GM23338 (cell line): ENCODE data around the gene TRPV5. TPM values are rescaled to one million over a fixed set of nuclear protein-coding genes. Genes with fewer than 3 reads are reported as not detected.

Source experiments
- ATAC-seq: fragments of 200-7000 bp; cut with Tn5 transposase; 3 replicates; pipeline ENCODE4 v1.9.1; 2020
- DNase-seq: peaks from one replicate; pipeline ENCODE4 v3.0.0-alpha.2; 2015; ENCODE audit warnings: low spot score
- H2AFZ ChIP-seq: fragments of 200-600 bp; sonication (generic); 2 replicates; pipeline ENCODE4 v1.8.0; 2016; ENCODE audit warnings: antibody characterized with exemption, mild to moderate bottlenecking, moderate library complexity
- H3F3A ChIP-seq: fragments of 200-600 bp; sonication (generic); replicated peaks from 2 replicates; pipeline ENCODE4 v1.8.0; 2017; ENCODE audit warnings: antibody characterized with exemption, mixed run types, low read depth
- H3K27ac ChIP-seq: fragments of 200-600 bp; sonication (generic); 2 replicates; pipeline ENCODE4 v1.6.1; 2016; ENCODE audit warnings: low read depth
- H3K27me3 ChIP-seq: fragments of 200-600 bp; sonication (generic); 2 replicates; pipeline ENCODE4 v1.8.0; 2016; ENCODE audit warnings: mild to moderate bottlenecking, mixed run types, moderate library complexity; ENCODE audit not compliant: insufficient read depth
- H3K36me3 ChIP-seq: fragments of 200-600 bp; sonication (generic); 2 replicates; pipeline ENCODE4 v1.8.0; 2016; ENCODE audit warnings: mild to moderate bottlenecking; ENCODE audit not compliant: insufficient read depth
- H3K4me1 ChIP-seq: fragments of 200-600 bp; sonication (generic); 2 replicates; pipeline ENCODE4 v1.8.0; 2016; ENCODE audit warnings: mild to moderate bottlenecking, moderate library complexity; ENCODE audit not compliant: insufficient read depth
- H3K4me2 ChIP-seq: fragments of 200-600 bp; sonication (generic); 2 replicates; pipeline ENCODE4 v1.7.1; 2017; ENCODE audit warnings: mixed run types
- H3K4me3 ChIP-seq: fragments of 200-600 bp; sonication (generic); 2 replicates; pipeline ENCODE4 v1.6.1; 2016; ENCODE audit warnings: mixed run types
- H3K79me2 ChIP-seq: fragments of 200-600 bp; sonication (generic); replicated peaks from 2 replicates; pipeline ENCODE4 v1.8.0; 2017; ENCODE audit warnings: mild to moderate bottlenecking; ENCODE audit not compliant: insufficient read depth
- H3K9me2 ChIP-seq: fragments of 200-600 bp; sonication (generic); 2 replicates; pipeline ENCODE4 v1.8.0; 2017; ENCODE audit not compliant: insufficient read depth
- H4K20me1 ChIP-seq: fragments of 200-600 bp; sonication (generic); replicated peaks from 2 replicates; pipeline ENCODE4 v1.8.0; 2017; ENCODE audit warnings: mild to moderate bottlenecking; ENCODE audit not compliant: insufficient read depth
- H3K27ac Mint-ChIP-seq: 2 replicates; pipeline ENCODE4 v1.8.0; 2020; ENCODE audit warnings: inconsistent platforms, mild to moderate bottlenecking, moderate library complexity, mixed read lengths
- H3K27me3 Mint-ChIP-seq: 3 replicates; pipeline ENCODE4 v1.8.0; 2022; ENCODE audit warnings: low read depth, mild to moderate bottlenecking, moderate library complexity, mixed read lengths, inconsistent platforms; ENCODE audit not compliant: insufficient read depth, poor library complexity
- H3K36me3 Mint-ChIP-seq: 3 replicates; pipeline ENCODE4 v1.8.0; 2021; ENCODE audit warnings: low read depth, mild to moderate bottlenecking, inconsistent platforms, moderate library complexity, mixed read lengths
- H3K4me1 Mint-ChIP-seq: 3 replicates; pipeline ENCODE4 v1.8.0; 2020; ENCODE audit warnings: mild to moderate bottlenecking, inconsistent platforms, mixed read lengths
- H3K4me3 Mint-ChIP-seq: 3 replicates; pipeline ENCODE4 v1.8.0; 2021; ENCODE audit warnings: moderate library complexity, mild to moderate bottlenecking, inconsistent platforms, mixed read lengths
- H3K9me3 Mint-ChIP-seq: 3 replicates; pipeline ENCODE4 v1.8.0; 2020; ENCODE audit warnings: moderate library complexity, mild to moderate bottlenecking, inconsistent platforms, mixed read lengths
- CREB1 ChIP-seq: fragments of 250-450 bp; sonication (Bioruptor Pico); IDR thresholded peaks from 2 replicates; pipeline ENCODE4 v1.5.0; 2020; ENCODE audit warnings: low read depth, mild to moderate bottlenecking, moderate library complexity
- EZH2 ChIP-seq: fragments of 200-600 bp; sonication (generic); IDR thresholded peaks from one replicate; pipeline ENCODE4 v1.8.0; 2017; ENCODE audit warnings: antibody characterized with exemption, mild to moderate bottlenecking, low read depth; ENCODE audit not compliant: unreplicated experiment
- REST ChIP-seq: IDR thresholded peaks from one replicate; pipeline ENCODE4 v1.6.1; 2018; ENCODE audit warnings: antibody characterized with exemption; ENCODE audit not compliant: unreplicated experiment
- ZNF114 ChIP-seq: fragments of 250-450 bp; sonication (Bioruptor Pico); IDR thresholded peaks from 2 replicates; pipeline ENCODE4 v1.5.0; 2020; ENCODE audit warnings: mild to moderate bottlenecking, moderate library complexity
- ZNF331 ChIP-seq: fragments of 250-450 bp; sonication (Bioruptor Pico); IDR thresholded peaks from 2 replicates; pipeline ENCODE4 v1.5.0; 2020; ENCODE audit warnings: low read depth, mild to moderate bottlenecking, moderate library complexity
- polyA plus RNA-seq: library from polyadenylated mRNA; unstranded; fragments of >200 nt; fragmentation: Nextera tagmentation; extraction: Ambion mirVana; gene quantifications from 2 replicates; pipeline ENCODE4 v1.2.1, GENCODE V29; 2016
- total RNA-seq: library from RNA; depleted of rRNA; stranded (reverse); fragments of >200 nt; shearing (Covaris generic); gene quantifications from 2 replicates; pipeline ENCODE4 v1.2.3, GENCODE V29; 2014
- TF ChIP-seq, protein P1 (sequence below), 2 experiments: fragments of 200-600 bp in 1 of 2; sonication (generic) in 1 of 2; conservative IDR thresholded peaks; 2 replicates each; pipeline versions ENCODE4 v1.5.1 to v1.6.1; 2016 to 2017; ENCODE audit warnings: antibody characterized with exemption in 2 of 2, low read depth in 2 of 2, mild to moderate bottlenecking in 2 of 2, moderate library complexity in 1 of 2

TRPV5 gene
- total and polyA plus RNA-seq, 2 experiments from 2014 or later, result not detected

DNA sequence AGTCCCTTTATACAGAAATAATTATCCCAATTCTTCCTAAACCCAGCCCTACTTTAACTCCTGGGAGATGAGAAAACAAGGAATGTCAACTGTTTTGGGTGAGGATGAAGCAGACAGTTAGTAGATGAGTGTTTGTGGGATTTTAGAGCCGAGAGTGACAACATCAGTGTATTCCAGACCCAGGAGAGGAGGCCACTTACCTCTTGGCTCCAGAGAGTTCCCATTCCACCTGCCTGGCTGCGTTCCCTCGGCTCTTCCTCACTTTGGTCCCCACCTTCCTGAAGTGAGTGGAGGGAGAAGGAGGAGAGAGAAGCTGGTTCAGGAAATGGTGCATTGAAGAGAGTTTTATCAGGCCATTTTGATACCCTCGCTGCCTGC, 28.0 kb upstream of the TRPV5 start (continued):
- TF ChIP-seq ZNF331 (CRISPR knock-in tag) (no peak), ZNF114 (CRISPR knock-in tag) (no peak), CREB1 (CRISPR knock-in tag) (no peak), EZH2 (no peak), REST (no peak)
- TF ChIP-seq, protein P1, sequence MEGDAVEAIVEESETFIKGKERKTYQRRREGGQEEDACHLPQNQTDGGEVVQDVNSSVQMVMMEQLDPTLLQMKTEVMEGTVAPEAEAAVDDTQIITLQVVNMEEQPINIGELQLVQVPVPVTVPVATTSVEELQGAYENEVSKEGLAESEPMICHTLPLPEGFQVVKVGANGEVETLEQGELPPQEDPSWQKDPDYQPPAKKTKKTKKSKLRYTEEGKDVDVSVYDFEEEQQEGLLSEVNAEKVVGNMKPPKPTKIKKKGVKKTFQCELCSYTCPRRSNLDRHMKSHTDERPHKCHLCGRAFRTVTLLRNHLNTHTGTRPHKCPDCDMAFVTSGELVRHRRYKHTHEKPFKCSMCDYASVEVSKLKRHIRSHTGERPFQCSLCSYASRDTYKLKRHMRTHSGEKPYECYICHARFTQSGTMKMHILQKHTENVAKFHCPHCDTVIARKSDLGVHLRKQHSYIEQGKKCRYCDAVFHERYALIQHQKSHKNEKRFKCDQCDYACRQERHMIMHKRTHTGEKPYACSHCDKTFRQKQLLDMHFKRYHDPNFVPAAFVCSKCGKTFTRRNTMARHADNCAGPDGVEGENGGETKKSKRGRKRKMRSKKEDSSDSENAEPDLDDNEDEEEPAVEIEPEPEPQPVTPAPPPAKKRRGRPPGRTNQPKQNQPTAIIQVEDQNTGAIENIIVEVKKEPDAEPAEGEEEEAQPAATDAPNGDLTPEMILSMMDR (conservative IDR thresholded peaks at IDR 0.05; ENCODE audit: low read depth in 2 of 2), result no peak

DNA sequence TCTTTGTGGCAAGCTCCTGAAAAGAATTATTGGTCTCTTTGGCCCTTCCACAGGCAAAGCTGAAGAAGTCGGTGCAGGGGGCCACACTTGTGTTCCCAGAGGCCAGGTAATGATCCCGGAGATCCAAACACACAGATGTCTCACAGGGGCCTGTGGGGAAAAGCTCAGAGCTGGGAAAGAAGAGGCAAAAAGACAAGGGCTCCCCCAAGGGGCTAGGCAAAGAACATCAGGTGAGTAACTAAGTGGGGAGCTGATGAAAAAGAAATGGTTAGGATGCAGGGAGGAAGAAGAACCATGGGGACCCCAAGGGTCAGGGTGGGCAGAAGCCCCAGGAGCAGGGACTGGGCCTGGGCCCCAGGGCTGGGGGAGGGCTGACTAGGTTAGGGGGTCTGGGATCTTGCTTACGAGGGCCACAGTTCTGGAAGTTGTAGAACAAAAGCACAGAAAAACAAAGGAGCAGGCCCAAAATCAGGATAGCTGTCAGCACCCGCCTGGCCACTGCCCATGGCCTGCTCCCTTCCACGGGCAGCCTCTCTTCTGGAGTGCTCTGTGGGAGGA, 27.5 kb upstream of the TRPV5 start:
- H2AFZ ChIP-seq, result peak overlapping the region; percentile 89; the same call in 1 of the 2 replicates
- no peak for TF ChIP-seq REST
- TF ChIP-seq, protein P1 (conservative IDR thresholded peaks at IDR 0.05; ENCODE audit: low read depth in 2 of 2), result peak; percentile 48 to 54
- no peaks in the 10 kb centered on the region for H3K27me3 ChIP-seq
- no peaks in the 10 kb centered on the region for H4K20me1 ChIP-seq
- Mint-ChIP-seq H3K4me3 (no peak overlapping the region), H3K9me3 (peaks cover 3% of the 10 kb centered on the region; the same call in 2 of the 3 replicates), H3K36me3 (peaks cover 10% of the 10 kb centered on the region), H3K4me1 (peaks cover 40% of the 10 kb centered on the region), H3K27me3 (peaks cover 6% of the 10 kb centered on the region), H3K27ac (no peak overlapping the region)
- ATAC-seq (no peak), DNase-seq (peak; percentile 20)
- H3K4me2 ChIP-seq, result no peak overlapping the region
- H3F3A ChIP-seq, result no peaks in the 10 kb centered on the region
- no peak overlapping the region for H3K27ac ChIP-seq
- H3K79me2 ChIP-seq, result no peaks in the 10 kb centered on the region
- H3K4me1 ChIP-seq, result peaks cover 32% of the 10 kb centered on the region
- peaks cover 21% of the 10 kb centered on the region for H3K9me2 ChIP-seq
- no peak overlapping the region for H3K4me3 ChIP-seq
- no peaks in the 10 kb centered on the region for H3K36me3 ChIP-seq
